ENCODE data around the gene BRD4. TPM values are rescaled to one million over a fixed set of nuclear protein-coding genes. Genes with fewer than 3 reads are reported as not detected.

Gene BRD4
- total RNA-seq, 4 donors from 2014 or later = 34.7 to 69.6 (median 36.0) TPM

GRCh38 chr19:15244106-15244803, 88.1 kb downstream of the BRD4 start:
- no peaks in the 10 kb centered on the region for H3K9me3 ChIP-seq
- H3K4me3 ChIP-seq = no peak overlapping the region
- H3K36me3 ChIP-seq = peaks cover 2 to 83% (median 25%) of the 10 kb centered on the region in 3 donors
- DNase-seq (ENCODE audit: low spot score in 2 of 2) = no peak
- H3K27ac ChIP-seq = peak overlapping the region in 2 of 4 donors; percentile 92 to 95
- H3K27me3 ChIP-seq = no peaks in the 10 kb centered on the region
- TF ChIP-seq CTCF (IDR thresholded peaks at IDR 0.05) (no peak), EP300 (IDR thresholded peaks at IDR 0.05) (no peak), POLR2A (IDR thresholded peaks at IDR 0.05) (no peak)
- H3K4me1 ChIP-seq = peaks cover 10 to 65% (median 37%) of the 10 kb centered on the region in 4 donors
- 85 to 91% methylated on average over 22 of the region's 24 CpGs for WGBS, 2 donors

GRCh38 chr19:15243236-15243957, 88.9 kb downstream of the BRD4 start:
- peaks cover 5 to 57% (median 29%) of the 10 kb centered on the region in 4 donors for H3K4me1 ChIP-seq
- DNase-seq (ENCODE audit: low spot score in 2 of 2) = no peak
- TF ChIP-seq EP300 (IDR thresholded peaks at IDR 0.05) (no peak), CTCF (IDR thresholded peaks at IDR 0.05) (no peak)
- H3K36me3 ChIP-seq = peaks cover 2 to 92% (median 33%) of the 10 kb centered on the region in 3 donors
- no peaks in the 10 kb centered on the region for H3K27me3 ChIP-seq
- 87 to 91% methylated on average over 17 of the region's 17 CpGs for WGBS, 2 donors
- H3K27ac ChIP-seq = peak overlapping the region in 2 of 4 donors; percentile 22 to 28
- H3K9me3 ChIP-seq = no peaks in the 10 kb centered on the region
- no peak overlapping the region for H3K4me3 ChIP-seq

GRCh38 chr19:15241259-15241910, 91.0 kb downstream of the BRD4 start:
- Histone ChIP-seq H3K4me3 (no peak overlapping the region), H3K27ac (no peak overlapping the region), H3K27me3 (no peaks in the 10 kb centered on the region), H3K4me1 (peaks cover 0 to 39% (median 11%) of the 10 kb centered on the region in 4 donors), H3K9me3 (no peaks in the 10 kb centered on the region), H3K36me3 (peaks cover 2 to 99% (median 37%) of the 10 kb centered on the region in 3 donors)
- no peak for DNase-seq (ENCODE audit: low spot score in 2 of 2)
- TF ChIP-seq CTCF (IDR thresholded peaks at IDR 0.05) = no peak
- TF ChIP-seq POLR2A (IDR thresholded peaks at IDR 0.05) = no peak
- no peak for TF ChIP-seq EP300 (IDR thresholded peaks at IDR 0.05)
- 75 to 95% methylated on average over 8 of the region's 9 CpGs for WGBS, 2 donors

- Histone ChIP-seq H3K9me3 (no peaks in the 10 kb centered on the region), H3K4me3 (no peak overlapping the region), H3K27me3 (no peaks in the 10 kb centered on the region), H3K36me3 (peaks cover 2 to 99% (median 37%) of the 10 kb centered on the region in 3 donors), H3K4me1 (peaks cover 0 to 39% (median 7%) of the 10 kb centered on the region in 4 donors), H3K27ac (no peak overlapping the region)
- no peak for DNase-seq (ENCODE audit: low spot score in 2 of 2)
- 83 to 86% methylated on average over 6 of the region's 9 CpGs for WGBS, 2 donors
- no peak for TF ChIP-seq CTCF (IDR thresholded peaks at IDR 0.05)
- TF ChIP-seq POLR2A (IDR thresholded peaks at IDR 0.05) = no peak
- no peak for TF ChIP-seq EP300 (IDR thresholded peaks at IDR 0.05)
Measured at GRCh38 chr19:15240515-15240914, 91.8 kb downstream of the BRD4 start.

Data from tibial nerve (tissue), 4 donors.